Neural cell (in vitro differentiated cells): ENCODE data around the gene RCC1.

Source experiments
- CTCF ChIP-seq: fragments of 450-650 bp; IDR thresholded peaks from 2 replicates; pipeline ENCODE4 v1.5.1; 2014; ENCODE audit warnings: antibody characterized with exemption, mild to moderate bottlenecking, moderate library complexity; ENCODE audit not compliant: poor library complexity, severe bottlenecking
- EP300 ChIP-seq: fragments of 450-650 bp; conservative IDR thresholded peaks from 2 replicates; pipeline ENCODE4 v1.6.1; 2014; ENCODE audit warnings: antibody characterized with exemption, mild to moderate bottlenecking, moderate library complexity; ENCODE audit not compliant: poor library complexity, severe bottlenecking
- EZH2 ChIP-seq: fragments of 200-600, 300-800 bp; shearing (Covaris generic), sonication (generic); IDR thresholded peaks from 2 replicates; pipeline ENCODE4 v1.6.1; 2014; ENCODE audit warnings: antibody characterized with exemption, low read length, borderline replicate concordance, mild to moderate bottlenecking; ENCODE audit not compliant: insufficient read depth, poor library complexity, severe bottlenecking
- MXI1 ChIP-seq: fragments of 450-650 bp; conservative IDR thresholded peaks from 2 replicates; pipeline ENCODE4 v1.6.1; 2014; ENCODE audit warnings: antibody characterized with exemption, mild to moderate bottlenecking; ENCODE audit not compliant: poor library complexity, severe bottlenecking
- POLR2AphosphoS5 ChIP-seq: IDR thresholded peaks from 2 replicates; pipeline ENCODE4 v1.6.1; 2012
- RAD21 ChIP-seq: fragments of 450-650 bp; conservative IDR thresholded peaks from 2 replicates; pipeline ENCODE4 v1.6.1; 2014; ENCODE audit warnings: antibody characterized with exemption, mild to moderate bottlenecking, moderate library complexity
- REST ChIP-seq: IDR thresholded peaks from 2 replicates; pipeline ENCODE4 v1.6.1; 2012; ENCODE audit warnings: borderline replicate concordance
- SMC3 ChIP-seq: fragments of 450-650 bp; conservative IDR thresholded peaks from 2 replicates; pipeline ENCODE4 v1.6.1; 2014; ENCODE audit warnings: antibody characterized with exemption, mild to moderate bottlenecking, moderate library complexity; ENCODE audit not compliant: poor library complexity
- TAF1 ChIP-seq: IDR thresholded peaks from 2 replicates; pipeline ENCODE4 v1.6.1; 2012; ENCODE audit warnings: low read depth

GRCh38 chr1:28535180-28535579 lies 29.3 kb downstream of the RCC1 start:
- TF ChIP-seq SMC3 (no peak), CTCF (no peak), EP300 (no peak), EZH2 (no peak), POLR2AphosphoS5 (no peak), TAF1 (no peak), REST (no peak), MXI1 (no peak), RAD21 (no peak)
